ENCODE measurements around the gene PRTN3. TPM values are rescaled to one million over a fixed set of nuclear protein-coding genes. Genes with fewer than 3 reads are reported as not detected.

Gene PRTN3
- total RNA-seq, 1 donor from 2014 or later: not detected

DNA sequence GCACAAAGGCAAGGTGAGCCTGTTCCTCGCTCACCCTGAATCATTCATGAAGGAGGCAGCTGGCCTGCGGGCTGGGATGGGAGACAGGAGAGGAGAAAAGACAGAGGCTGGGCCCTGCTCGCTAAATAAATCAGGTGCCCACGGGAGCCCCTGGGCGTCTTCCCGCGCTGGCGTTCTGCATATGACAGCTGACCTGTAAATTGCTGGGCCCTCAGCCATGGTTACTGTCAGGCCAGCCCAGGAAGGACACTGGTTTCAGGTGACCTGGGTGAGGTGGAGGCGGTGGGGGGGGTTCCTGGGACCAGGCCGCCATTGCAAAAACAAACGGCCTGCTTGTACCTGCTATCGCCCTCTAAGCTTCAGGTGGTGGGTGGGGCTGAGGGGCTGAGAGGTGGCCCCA, 47.0 kb upstream of the PRTN3 start:
- H3K9me3 Mint-ChIP-seq (ENCODE audit: unreplicated experiment): no peaks in the 10 kb centered on the region
- TF ChIP-seq, protein P1, sequence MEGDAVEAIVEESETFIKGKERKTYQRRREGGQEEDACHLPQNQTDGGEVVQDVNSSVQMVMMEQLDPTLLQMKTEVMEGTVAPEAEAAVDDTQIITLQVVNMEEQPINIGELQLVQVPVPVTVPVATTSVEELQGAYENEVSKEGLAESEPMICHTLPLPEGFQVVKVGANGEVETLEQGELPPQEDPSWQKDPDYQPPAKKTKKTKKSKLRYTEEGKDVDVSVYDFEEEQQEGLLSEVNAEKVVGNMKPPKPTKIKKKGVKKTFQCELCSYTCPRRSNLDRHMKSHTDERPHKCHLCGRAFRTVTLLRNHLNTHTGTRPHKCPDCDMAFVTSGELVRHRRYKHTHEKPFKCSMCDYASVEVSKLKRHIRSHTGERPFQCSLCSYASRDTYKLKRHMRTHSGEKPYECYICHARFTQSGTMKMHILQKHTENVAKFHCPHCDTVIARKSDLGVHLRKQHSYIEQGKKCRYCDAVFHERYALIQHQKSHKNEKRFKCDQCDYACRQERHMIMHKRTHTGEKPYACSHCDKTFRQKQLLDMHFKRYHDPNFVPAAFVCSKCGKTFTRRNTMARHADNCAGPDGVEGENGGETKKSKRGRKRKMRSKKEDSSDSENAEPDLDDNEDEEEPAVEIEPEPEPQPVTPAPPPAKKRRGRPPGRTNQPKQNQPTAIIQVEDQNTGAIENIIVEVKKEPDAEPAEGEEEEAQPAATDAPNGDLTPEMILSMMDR (IDR thresholded peaks at IDR 0.05; ENCODE audit: unreplicated experiment): no peak
- peaks cover 27% of the 10 kb centered on the region for H3K4me1 Mint-ChIP-seq (ENCODE audit: unreplicated experiment)
- H3K27me3 Mint-ChIP-seq (ENCODE audit: unreplicated experiment): peaks cover 7% of the 10 kb centered on the region
- peaks cover 3% of the 10 kb centered on the region for H3K36me3 Mint-ChIP-seq (ENCODE audit: low read depth, unreplicated experiment)
- H3K27ac Mint-ChIP-seq (ENCODE audit: unreplicated experiment): no peak overlapping the region
- H3K4me3 Mint-ChIP-seq (ENCODE audit: unreplicated experiment): no peak overlapping the region
- peak; percentile 3 for DNase-seq (ENCODE audit: low spot score)

DNA sequence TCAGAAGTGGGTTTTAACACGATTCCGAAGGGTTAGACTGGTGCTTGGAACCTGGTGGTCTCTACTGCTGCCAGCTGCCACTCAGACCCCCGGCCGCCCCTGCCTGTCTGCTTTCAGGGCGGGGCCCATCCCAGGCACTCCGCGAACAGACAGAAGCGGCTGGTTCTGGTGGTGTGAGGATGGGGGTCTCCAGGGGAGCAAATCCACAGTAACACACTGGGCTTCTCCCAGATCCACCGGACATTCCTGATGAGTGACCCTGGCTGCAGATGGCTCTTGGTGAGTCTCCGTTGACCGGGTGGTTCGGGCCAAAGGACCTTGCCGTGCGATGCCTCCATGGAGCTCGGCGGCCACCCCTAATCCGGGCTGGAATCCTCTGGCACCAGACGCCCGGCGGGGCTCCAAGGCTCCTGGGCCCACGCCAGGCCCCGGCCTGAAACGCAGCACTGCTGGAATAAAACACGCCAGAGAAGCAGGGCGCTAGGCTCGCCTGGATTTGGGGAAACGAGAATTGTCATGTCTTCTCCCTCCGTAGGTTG, 45.7 kb upstream of the PRTN3 start:
- peaks cover 14% of the 10 kb centered on the region for H3K27me3 Mint-ChIP-seq (ENCODE audit: unreplicated experiment)
- TF ChIP-seq, protein P1 (IDR thresholded peaks at IDR 0.05; ENCODE audit: unreplicated experiment): no peak
- peak; percentile 9 for DNase-seq (ENCODE audit: low spot score)
- peaks cover 26% of the 10 kb centered on the region for H3K4me1 Mint-ChIP-seq (ENCODE audit: unreplicated experiment)
- no peak overlapping the region for H3K27ac Mint-ChIP-seq (ENCODE audit: unreplicated experiment)
- peaks cover 15% of the 10 kb centered on the region for H3K36me3 Mint-ChIP-seq (ENCODE audit: low read depth, unreplicated experiment)
- H3K4me3 Mint-ChIP-seq (ENCODE audit: unreplicated experiment): no peak overlapping the region
- no peaks in the 10 kb centered on the region for H3K9me3 Mint-ChIP-seq (ENCODE audit: unreplicated experiment)

DNA sequence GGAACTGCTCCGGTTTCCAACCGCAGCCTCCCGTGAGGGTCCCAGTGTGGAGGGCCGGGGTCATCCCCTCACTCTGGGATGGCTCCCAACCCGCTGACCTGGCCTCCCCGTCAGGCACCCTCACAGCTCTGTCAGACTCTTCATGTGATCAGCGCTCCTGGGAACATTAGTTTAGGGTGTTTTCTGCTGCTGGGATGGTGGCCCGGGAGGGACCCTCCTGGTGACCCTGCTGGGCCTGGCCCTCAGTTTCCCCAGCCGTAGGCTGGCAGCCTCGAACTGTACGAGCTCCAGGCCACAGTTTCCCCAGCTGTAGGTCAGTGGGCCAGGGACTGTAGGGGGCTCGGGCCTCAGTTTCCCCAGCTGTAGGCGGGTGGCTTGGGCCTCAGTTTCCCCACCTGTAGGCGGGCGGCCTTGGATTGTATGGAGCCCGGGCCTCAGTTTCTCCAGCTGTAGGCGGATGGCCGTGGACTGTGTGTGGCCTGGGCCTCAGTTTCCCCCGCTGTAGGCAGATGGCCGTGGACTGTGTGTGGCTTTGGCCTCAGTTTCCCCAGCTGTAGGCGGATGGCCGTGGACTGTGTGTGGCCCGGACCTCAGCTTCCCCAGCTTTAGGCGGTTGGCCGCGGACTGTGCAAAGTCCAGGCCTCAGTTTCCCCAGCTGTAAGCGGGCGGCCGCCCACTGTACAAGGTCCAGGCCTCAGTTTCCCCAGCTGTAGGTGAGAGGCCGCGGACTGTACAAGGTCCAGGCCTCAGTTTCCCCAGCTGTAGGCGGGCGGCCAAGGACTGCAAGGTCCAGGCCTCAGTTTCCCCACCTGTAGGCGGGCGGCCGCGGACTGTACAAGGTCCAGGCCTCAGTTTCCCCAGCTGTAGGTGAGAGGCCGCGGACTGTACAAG, 44.9 kb upstream of the PRTN3 start:
- Mint-ChIP-seq H3K9me3 (ENCODE audit: unreplicated experiment) (no peaks in the 10 kb centered on the region), H3K27me3 (ENCODE audit: unreplicated experiment) (peaks cover 16% of the 10 kb centered on the region), H3K4me1 (ENCODE audit: unreplicated experiment) (peaks cover 28% of the 10 kb centered on the region), H3K4me3 (ENCODE audit: unreplicated experiment) (no peak overlapping the region), H3K27ac (ENCODE audit: unreplicated experiment) (no peak overlapping the region), H3K36me3 (ENCODE audit: low read depth, unreplicated experiment) (peaks cover 21% of the 10 kb centered on the region)
- TF ChIP-seq, protein P1 (IDR thresholded peaks at IDR 0.05; ENCODE audit: unreplicated experiment): no peak
- no peak for DNase-seq (ENCODE audit: low spot score)

DNA sequence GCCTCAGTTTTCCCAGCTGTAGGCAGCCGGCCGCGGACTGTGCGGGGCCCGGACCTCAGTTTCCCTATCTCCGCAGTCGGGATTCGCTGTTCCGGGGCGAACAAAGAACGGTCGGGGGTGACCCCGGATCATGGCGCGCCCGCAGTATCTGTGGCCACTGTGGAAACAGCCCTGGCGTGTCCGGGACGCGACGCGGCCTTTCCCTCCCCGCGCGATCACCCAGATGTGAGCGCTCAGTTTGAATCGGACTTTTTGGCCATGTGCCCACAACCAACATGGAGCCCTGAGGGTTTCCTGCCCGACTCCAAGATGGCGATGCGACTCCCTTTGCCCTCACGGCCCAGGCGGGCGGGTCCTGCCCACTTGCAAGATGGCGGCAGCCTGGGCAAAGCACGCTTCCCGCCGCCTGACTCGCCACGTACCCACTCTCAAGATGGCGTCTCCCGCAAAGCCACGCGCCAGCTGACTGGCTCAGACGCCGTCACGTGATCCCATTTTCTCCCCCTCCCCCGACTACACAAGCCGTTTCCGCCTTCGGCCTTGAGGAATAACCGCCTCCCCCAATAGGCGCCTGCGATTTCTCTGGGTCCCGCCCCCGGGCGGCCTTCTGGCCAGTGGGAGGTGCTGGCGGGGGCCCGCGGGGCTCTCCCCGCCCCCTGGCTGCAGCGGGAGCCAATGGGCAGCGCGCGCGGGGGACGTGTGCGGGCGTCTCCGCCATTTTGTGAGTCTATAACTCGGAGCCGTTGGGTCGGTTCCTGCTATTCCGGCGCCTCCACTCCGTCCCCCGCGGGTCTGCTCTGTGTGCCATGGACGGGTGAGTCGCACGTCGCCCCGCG, 43.9 kb upstream of the PRTN3 start, which contains the start of gene PTBP1:
Gene PTBP1 (plus strand): TSS at position 761 of the 836 bp plus-strand sequence. CDS start 46 bp downstream, at position 807.
- Mint-ChIP-seq H3K27me3 (ENCODE audit: unreplicated experiment) (peaks cover 15% of the 10 kb centered on the region), H3K36me3 (ENCODE audit: low read depth, unreplicated experiment) (peaks cover 21% of the 10 kb centered on the region), H3K4me1 (ENCODE audit: unreplicated experiment) (peaks cover 26% of the 10 kb centered on the region), H3K4me3 (ENCODE audit: unreplicated experiment) (peak within 1 kb of the TSS; percentile 97), H3K27ac (ENCODE audit: unreplicated experiment) (peak within 1 kb of the TSS; percentile 98), H3K9me3 (ENCODE audit: unreplicated experiment) (no peaks in the 10 kb centered on the region)
- DNase-seq (ENCODE audit: low spot score): peak; percentile 99
- TF ChIP-seq, protein P1 (IDR thresholded peaks at IDR 0.05; ENCODE audit: unreplicated experiment): peak; percentile 39

Measured in endothelial cell (in vitro differentiated cells).